Neural crest cell (in vitro differentiated cells): Measurements from ENCODE around the gene N4BP2L2. TPM values are rescaled to one million over a fixed set of nuclear protein-coding genes. Genes with fewer than 3 reads are reported as not detected.

Experiments used
- DNase-seq: peaks from one replicate; pipeline ENCODE4 v3.0.0; 2021; ENCODE audit warnings: low read depth, mixed read lengths, low spot score
- H3K27ac Mint-ChIP-seq: one replicate; pipeline ENCODE4 v1.8.0; 2021; ENCODE audit warnings: mild to moderate bottlenecking, mixed read lengths; ENCODE audit not compliant: unreplicated experiment
- H3K27me3 Mint-ChIP-seq: 2 replicates; pipeline ENCODE4 v1.8.0; 2021; ENCODE audit warnings: low read depth, mild to moderate bottlenecking, mixed read lengths
- H3K36me3 Mint-ChIP-seq: 2 replicates; pipeline ENCODE4 v1.8.0; 2021; ENCODE audit warnings: low read depth, mild to moderate bottlenecking, mixed read lengths
- H3K4me1 Mint-ChIP-seq: 2 replicates; pipeline ENCODE4 v1.8.0; 2021; ENCODE audit warnings: mixed read lengths
- H3K4me3 Mint-ChIP-seq: one replicate; pipeline ENCODE4 v1.8.0; 2021; ENCODE audit warnings: mild to moderate bottlenecking, mixed read lengths
- H3K9me3 Mint-ChIP-seq: 2 replicates; pipeline ENCODE4 v1.8.0; 2021; ENCODE audit warnings: mixed read lengths
- total RNA-seq: library from RNA; stranded (reverse); gene quantifications from 2 replicates; pipeline ENCODE4 v1.2.1, GENCODE V29; 2021
- TF ChIP-seq, protein P1 (sequence below): fragments of 200-600 bp; sonication (generic); conservative IDR thresholded peaks from 2 replicates; pipeline ENCODE4 v1.5.0; 2021; ENCODE audit warnings: antibody characterized with exemption, mild to moderate bottlenecking

Gene N4BP2L2
- total RNA-seq, 1 donor from 2014 or later = 81.1 TPM

DNA sequence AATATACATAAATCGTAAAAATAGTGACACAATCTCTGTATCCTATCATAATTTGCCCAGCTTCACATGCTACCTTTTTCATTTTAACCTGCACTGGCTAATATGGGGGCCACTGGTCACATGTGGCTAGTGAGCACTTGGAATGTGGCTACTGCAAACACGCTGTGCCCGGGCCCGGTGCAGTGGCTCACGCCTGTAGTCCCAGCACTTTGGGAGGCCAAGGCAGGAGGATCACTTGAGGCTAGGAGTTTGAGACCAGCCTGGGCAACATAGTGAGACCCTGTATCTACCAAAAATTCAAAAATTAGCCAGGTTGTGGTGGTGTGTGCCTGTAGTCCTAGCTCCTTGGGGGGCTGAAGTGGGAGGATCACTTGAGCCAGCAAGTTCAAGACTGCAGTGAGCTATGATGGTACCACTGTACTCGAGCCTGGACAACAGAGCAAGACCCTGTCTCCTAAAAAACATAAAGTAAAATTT, 109.1 kb downstream of the N4BP2L2 start:
- no peak overlapping the region for H3K4me3 Mint-ChIP-seq
- H3K27ac Mint-ChIP-seq = no peak overlapping the region
- peaks cover 16% of the 10 kb centered on the region for H3K4me1 Mint-ChIP-seq
- H3K27me3 Mint-ChIP-seq = peaks cover 17% of the 10 kb centered on the region
- no peak for DNase-seq
- peaks cover 2% of the 10 kb centered on the region for H3K36me3 Mint-ChIP-seq
- TF ChIP-seq, protein P1, sequence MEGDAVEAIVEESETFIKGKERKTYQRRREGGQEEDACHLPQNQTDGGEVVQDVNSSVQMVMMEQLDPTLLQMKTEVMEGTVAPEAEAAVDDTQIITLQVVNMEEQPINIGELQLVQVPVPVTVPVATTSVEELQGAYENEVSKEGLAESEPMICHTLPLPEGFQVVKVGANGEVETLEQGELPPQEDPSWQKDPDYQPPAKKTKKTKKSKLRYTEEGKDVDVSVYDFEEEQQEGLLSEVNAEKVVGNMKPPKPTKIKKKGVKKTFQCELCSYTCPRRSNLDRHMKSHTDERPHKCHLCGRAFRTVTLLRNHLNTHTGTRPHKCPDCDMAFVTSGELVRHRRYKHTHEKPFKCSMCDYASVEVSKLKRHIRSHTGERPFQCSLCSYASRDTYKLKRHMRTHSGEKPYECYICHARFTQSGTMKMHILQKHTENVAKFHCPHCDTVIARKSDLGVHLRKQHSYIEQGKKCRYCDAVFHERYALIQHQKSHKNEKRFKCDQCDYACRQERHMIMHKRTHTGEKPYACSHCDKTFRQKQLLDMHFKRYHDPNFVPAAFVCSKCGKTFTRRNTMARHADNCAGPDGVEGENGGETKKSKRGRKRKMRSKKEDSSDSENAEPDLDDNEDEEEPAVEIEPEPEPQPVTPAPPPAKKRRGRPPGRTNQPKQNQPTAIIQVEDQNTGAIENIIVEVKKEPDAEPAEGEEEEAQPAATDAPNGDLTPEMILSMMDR = no peak
- no peaks in the 10 kb centered on the region for H3K9me3 Mint-ChIP-seq

DNA sequence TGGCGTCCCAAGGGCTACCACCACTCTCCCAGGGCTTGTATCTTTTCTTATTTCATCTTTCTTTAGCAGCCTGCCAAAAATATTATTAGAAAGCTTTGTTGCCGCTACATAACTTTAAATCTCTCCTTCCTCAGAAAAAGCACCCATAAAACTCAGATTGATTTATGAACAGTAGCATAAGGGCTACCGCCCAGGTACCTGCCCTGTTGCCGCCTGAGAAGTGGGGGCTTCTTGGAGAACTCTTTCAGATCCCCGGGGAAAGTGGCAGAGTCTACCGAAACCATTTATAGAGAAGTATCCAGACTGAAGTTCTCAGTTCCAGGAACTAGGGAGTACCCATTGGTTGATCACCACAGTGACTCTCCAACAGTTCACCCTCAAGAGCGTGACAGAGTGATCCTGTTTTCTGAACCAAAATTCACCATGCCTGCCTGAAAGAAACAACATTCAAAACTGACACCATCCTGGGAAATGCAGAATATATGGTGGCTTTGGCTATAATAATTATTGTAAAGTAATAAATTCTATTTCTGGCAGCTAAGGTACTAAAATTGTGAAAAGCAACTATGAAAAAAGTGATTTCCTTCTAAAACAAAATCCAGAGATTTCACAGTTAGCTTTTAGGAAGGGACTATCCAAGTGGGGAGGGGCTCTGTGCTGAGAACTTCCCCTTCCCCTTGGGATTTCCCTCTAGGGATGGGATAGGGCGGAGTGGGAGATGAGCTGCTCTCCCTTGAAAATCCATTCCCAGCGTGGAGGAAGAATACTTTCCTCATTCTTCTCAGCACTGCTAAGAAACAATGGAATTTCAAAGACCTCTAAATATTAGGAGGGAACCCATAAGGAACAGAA, 109.8 kb downstream of the N4BP2L2 start:
- Mint-ChIP-seq H3K9me3 (no peaks in the 10 kb centered on the region), H3K36me3 (peaks cover 5% of the 10 kb centered on the region), H3K27ac (no peak overlapping the region), H3K4me1 (peaks cover 16% of the 10 kb centered on the region), H3K4me3 (peak overlapping the region; percentile 86), H3K27me3 (peaks cover 21% of the 10 kb centered on the region)
- DNase-seq = no peak
- TF ChIP-seq, protein P1 = no peak

DNA sequence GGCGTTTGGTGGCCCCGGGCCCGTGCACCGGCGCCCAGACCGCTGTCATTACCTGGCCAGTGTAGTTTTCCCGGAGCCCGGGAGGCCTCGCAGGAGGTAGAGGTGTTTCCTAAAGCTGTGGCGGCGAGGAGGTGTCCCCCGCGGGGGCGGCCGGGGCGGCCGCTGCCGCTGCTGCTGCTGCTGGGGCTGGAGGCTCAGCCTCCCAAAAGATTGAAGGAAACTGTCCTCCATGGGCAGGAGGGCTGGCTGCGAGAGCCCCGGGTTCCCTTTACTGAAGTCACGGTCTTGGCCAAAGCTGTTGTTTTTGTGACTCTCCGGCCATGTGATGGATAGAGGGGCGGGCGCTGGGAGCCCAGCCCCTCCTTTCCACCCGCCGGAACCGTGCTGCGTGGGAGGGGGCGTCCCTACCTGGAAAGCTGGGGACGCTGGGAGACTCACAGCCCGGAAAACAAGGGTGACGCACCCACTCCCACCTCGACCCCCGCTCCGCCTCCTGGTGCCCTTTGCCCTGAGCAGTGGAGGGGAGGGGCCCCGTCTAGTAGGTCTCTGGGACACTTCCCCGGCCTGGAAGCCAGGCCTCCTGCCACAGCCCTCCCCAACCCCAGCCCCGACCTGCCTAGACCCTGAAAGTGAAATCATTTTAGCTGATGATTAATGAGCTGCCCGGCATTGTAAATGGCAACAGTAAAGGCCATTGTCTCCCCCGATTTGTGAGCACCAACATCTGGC, 110.6 kb downstream of the N4BP2L2 start, which contains the start of gene N4BP2L1:
Gene N4BP2L1 (minus strand): TSS at position 279 of the 729 bp plus-strand sequence. CDS start 48 bp downstream, at position 231.
- Mint-ChIP-seq H3K4me3 (peak within 1 kb of the TSS; percentile 92), H3K27ac (no peak within 1 kb of the TSS), H3K4me1 (peaks cover 16% of the 10 kb centered on the region), H3K36me3 (peaks cover 5% of the 10 kb centered on the region), H3K9me3 (no peaks in the 10 kb centered on the region), H3K27me3 (peaks cover 21% of the 10 kb centered on the region)
- no peak for DNase-seq
- TF ChIP-seq, protein P1 = no peak

DNA sequence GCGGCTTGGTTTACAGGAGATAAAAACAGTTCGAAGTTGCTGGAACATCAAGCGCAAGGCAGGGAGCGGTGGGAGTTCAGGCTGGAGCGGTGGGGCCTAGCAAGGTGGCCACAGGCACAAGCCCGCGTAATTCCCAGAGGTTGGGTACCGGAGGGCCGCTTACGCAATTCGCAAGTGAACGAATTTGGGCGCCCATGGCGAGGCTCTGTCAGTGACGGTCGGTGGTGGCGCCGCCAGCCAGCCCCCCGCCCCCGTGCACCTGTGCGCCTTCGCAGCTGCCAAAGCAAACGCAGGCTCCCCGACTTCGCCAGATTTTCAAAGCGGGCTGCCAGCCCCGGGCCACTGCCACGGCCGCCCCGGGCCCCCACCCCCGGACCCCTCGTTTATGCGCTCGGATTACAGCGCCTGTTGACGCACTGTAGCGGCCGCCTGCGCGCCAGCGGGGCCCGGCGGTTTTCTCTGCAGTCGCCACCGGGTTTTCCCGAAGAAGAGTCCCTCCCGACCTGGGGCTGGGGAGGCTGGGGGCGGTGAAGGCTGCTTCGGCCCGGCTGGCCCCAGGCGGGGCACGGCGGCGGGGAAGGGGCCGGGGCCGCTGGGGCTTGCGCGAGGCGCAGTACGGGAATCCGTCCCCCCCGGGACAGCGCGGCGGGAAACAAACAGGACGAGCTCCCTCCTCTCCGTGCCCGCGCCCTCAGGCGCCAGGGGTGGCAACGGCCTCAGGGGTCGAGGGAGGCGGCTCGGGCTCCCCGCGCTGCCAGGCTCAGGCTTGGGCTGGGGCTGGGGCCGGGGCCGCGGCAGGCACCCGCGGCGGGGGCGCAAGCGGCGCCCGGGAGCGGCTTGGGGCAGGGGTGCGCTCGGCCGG, 111.4 kb downstream of the N4BP2L2 start:
- TF ChIP-seq, protein P1 = no peak
- no peak overlapping the region for H3K27ac Mint-ChIP-seq
- peaks cover 16% of the 10 kb centered on the region for H3K4me1 Mint-ChIP-seq
- H3K4me3 Mint-ChIP-seq = peak overlapping the region; percentile 92
- peak; percentile 23 for DNase-seq
- no peaks in the 10 kb centered on the region for H3K9me3 Mint-ChIP-seq
- peaks cover 5% of the 10 kb centered on the region for H3K36me3 Mint-ChIP-seq
- H3K27me3 Mint-ChIP-seq = peaks cover 21% of the 10 kb centered on the region
